GM12878 (cell line): ENCODE measurements around the gene SLC24A3.

ENCODE experiments used
- EZH2 ChIP-seq: IDR thresholded peaks from 2 replicates; pipeline ENCODE4 v1.6.1; 2012; ENCODE audit warnings: low read depth, mild to moderate bottlenecking, control low read depth, inconsistent platforms, low read length, borderline replicate concordance; ENCODE audit not compliant: control insufficient read depth
- POLR2AphosphoS5 ChIP-seq: IDR thresholded peaks from 2 replicates; pipeline ENCODE4 v1.6.1; 2011; ENCODE audit warnings: mild to moderate bottlenecking, low read length, inconsistent platforms
- SRF ChIP-seq, 2 experiments: IDR thresholded peaks; 2 replicates each; pipeline ENCODE4 v1.6.1; 2011; ENCODE audit warnings: low read depth in 2 of 2, low read length in 2 of 2, mild to moderate bottlenecking in 1 of 2, moderate library complexity in 1 of 2
- TBL1XR1 ChIP-seq: IDR thresholded peaks from 2 replicates; pipeline ENCODE4 v1.6.1; 2012; ENCODE audit warnings: low read depth, low read length, improper control_type of control experiment
- TF ChIP-seq, protein P1 (sequence below), 3 experiments: IDR thresholded peaks in 2 of 3; conservative IDR thresholded peaks in 1 of 3; 2 replicates each; pipeline ENCODE4 v1.5.1; 2011; ENCODE audit warnings: low read depth in 3 of 3, low read length in 3 of 3, mild to moderate bottlenecking in 3 of 3, control low read depth in 2 of 3, moderate library complexity in 2 of 3, inconsistent platforms in 1 of 3, mixed read lengths in 1 of 3; ENCODE audit not compliant: control insufficient read depth in 2 of 3, insufficient read depth in 1 of 3; ENCODE audit errors: extremely low read depth in 1 of 3

DNA sequence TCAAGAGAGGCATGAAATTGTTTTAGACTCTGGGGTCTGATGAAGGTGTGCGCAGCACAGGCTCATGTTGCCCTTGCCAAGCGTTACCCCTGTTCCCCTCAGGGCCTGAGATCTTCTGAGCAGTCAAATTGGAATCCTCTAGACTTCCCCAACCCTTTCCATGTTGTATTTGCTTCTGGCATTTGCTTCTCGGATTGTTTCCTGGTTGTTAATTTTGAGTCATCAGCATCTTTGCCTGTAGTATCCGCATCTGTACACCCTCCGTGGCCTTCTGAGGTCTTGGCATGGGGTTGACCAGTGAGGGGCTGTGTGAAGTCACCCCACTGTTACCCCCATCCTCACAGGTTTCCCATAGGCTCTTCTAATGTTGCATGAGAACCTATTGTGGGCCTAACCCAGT, 40.9 kb downstream of the SLC24A3 start:
- TF ChIP-seq, protein P1, sequence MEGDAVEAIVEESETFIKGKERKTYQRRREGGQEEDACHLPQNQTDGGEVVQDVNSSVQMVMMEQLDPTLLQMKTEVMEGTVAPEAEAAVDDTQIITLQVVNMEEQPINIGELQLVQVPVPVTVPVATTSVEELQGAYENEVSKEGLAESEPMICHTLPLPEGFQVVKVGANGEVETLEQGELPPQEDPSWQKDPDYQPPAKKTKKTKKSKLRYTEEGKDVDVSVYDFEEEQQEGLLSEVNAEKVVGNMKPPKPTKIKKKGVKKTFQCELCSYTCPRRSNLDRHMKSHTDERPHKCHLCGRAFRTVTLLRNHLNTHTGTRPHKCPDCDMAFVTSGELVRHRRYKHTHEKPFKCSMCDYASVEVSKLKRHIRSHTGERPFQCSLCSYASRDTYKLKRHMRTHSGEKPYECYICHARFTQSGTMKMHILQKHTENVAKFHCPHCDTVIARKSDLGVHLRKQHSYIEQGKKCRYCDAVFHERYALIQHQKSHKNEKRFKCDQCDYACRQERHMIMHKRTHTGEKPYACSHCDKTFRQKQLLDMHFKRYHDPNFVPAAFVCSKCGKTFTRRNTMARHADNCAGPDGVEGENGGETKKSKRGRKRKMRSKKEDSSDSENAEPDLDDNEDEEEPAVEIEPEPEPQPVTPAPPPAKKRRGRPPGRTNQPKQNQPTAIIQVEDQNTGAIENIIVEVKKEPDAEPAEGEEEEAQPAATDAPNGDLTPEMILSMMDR (IDR thresholded peaks at IDR 0.05 in 2 of 3, conservative IDR thresholded peaks at IDR 0.05 in 1 of 3; ENCODE audit: control insufficient read depth in 2 of 3, extremely low read depth in 1 of 3, insufficient read depth in 1 of 3, low read depth in 3 of 3, low read length in 3 of 3) = no peak
- TF ChIP-seq POLR2AphosphoS5 (no peak), TBL1XR1 (no peak), EZH2 (no peak), SRF (IDR thresholded peaks at IDR 0.05; ENCODE audit: low read depth in 2 of 2, low read length in 2 of 2) (no peak)
